ENCODE measurements around the gene DEPDC1B.

GRCh38 chr5:60639544-60639943 lies 60.4 kb downstream of the DEPDC1B start:
- TF ChIP-seq CTCF (conservative IDR thresholded peaks at IDR 0.05; ENCODE audit: low read length) (no peak), EZH2phosphoT487 (IDR thresholded peaks at IDR 0.05; ENCODE audit: borderline replicate concordance) (no peak)

Measured in Loucy (cell line).